SK-N-SH (cell line): ENCODE data around the gene MGLL. TPM values are rescaled to one million over a fixed set of nuclear protein-coding genes. Genes with fewer than 3 reads are reported as not detected.
A peak's percentile ranks its signal among the peaks of the same experiment; 100 is the strongest.
"Not testable (repeated sequence)": the region's sequence is repeated elsewhere in the genome, so short reads cannot be mapped to it uniquely, and the experiment has no call there.

ENCODE experiments used
- CTCF ChIA-PET: fragments of 300-600, 350-600 bp; formaldehyde crosslinking; extraction: SDS; loops from one replicate; lab custom pipeline; 2021; lab: Yijun Ruan, JAX
- POLR2A ChIA-PET: fragments of 350-600 bp; sonication (Branson Sonifier 250); formaldehyde crosslinking; extraction: SDS; loops from one replicate; lab custom pipeline; 2020; ENCODE audit warnings: antibody characterized with exemption, inconsistent platforms; lab: Yijun Ruan, JAX
- DNase-seq: peaks from one replicate; pipeline ENCODE4 v3.0.0; 2012
- H2AFZ ChIP-seq: fragments of 200-600 bp; sonication (generic); 2 replicates; pipeline ENCODE4 v1.8.1; 2016; ENCODE audit warnings: antibody characterized with exemption, mild to moderate bottlenecking, low read depth
- H3F3A ChIP-seq: fragments of 200-600 bp; sonication (generic); replicated peaks from 2 replicates; pipeline ENCODE3; 2016; ENCODE audit warnings: antibody characterized with exemption, mild to moderate bottlenecking; ENCODE audit not compliant: insufficient read depth
- H3K27ac ChIP-seq, 2 experiments: fragments of 200-500 bp in 1 of 2; fragments of 200-600 bp in 1 of 2; sonication (Bioruptor generic) in 1 of 2; sonication (generic), shearing (Covaris generic) in 1 of 2; 2 replicates each; pipeline versions ENCODE4 v1.5.1 to v1.6.1; 2014 to 2016; ENCODE audit warnings: low read depth in 2 of 2, inconsistent platforms in 1 of 2, low read length in 1 of 2, mild to moderate bottlenecking in 1 of 2, mixed read lengths in 1 of 2
- H3K27me3 ChIP-seq: fragments of 200-600 bp; sonication (generic), shearing (Covaris generic); 2 replicates; pipeline ENCODE4 v1.6.1; 2016; ENCODE audit warnings: mixed run types; ENCODE audit not compliant: insufficient read depth
- H3K36me3 ChIP-seq, 2 experiments: fragments of 200-500 bp in 1 of 2; fragments of 200-600 bp in 1 of 2; sonication (Bioruptor generic) in 1 of 2; sonication (generic) in 1 of 2; replicated peaks in 1 of 2; 2 replicates each; pipeline versions ENCODE3 to v1.5.1; 2014 to 2016; ENCODE audit warnings: low read length in 1 of 2, mild to moderate bottlenecking in 1 of 2; ENCODE audit not compliant: insufficient read depth in 2 of 2, control insufficient read depth in 1 of 2
- H3K4me1 ChIP-seq, 2 experiments: fragments of 200-500 bp in 1 of 2; fragments of 200-600 bp in 1 of 2; sonication (Bioruptor generic) in 1 of 2; sonication (generic), shearing (Covaris generic) in 1 of 2; 2 replicates each; pipeline versions ENCODE4 v1.5.1 to v1.6.1; 2014 to 2016; ENCODE audit warnings: low read depth in 1 of 2, low read length in 1 of 2, mixed run types in 1 of 2; ENCODE audit not compliant: insufficient read depth in 2 of 2, control insufficient read depth in 1 of 2
- H3K4me2 ChIP-seq: fragments of 200-600 bp; sonication (generic), shearing (Covaris generic); 2 replicates; pipeline ENCODE4 v1.6.1; 2017; ENCODE audit warnings: mixed run types
- H3K4me3 ChIP-seq, 2 experiments: fragments of 200-500 bp in 1 of 2; fragments of 200-600 bp in 1 of 2; sonication (Bioruptor generic) in 1 of 2; sonication (generic), shearing (Covaris generic) in 1 of 2; 2 replicates each; pipeline versions ENCODE4 v1.5.1 to v1.8.1; 2014 to 2016; ENCODE audit warnings: low read depth in 2 of 2, inconsistent platforms in 1 of 2, low read length in 1 of 2, mild to moderate bottlenecking in 1 of 2, mixed read lengths in 1 of 2, moderate library complexity in 1 of 2
- H3K79me2 ChIP-seq: fragments of 200-600 bp; sonication (generic); 2 replicates; pipeline ENCODE4 v1.8.1; 2017; ENCODE audit warnings: mild to moderate bottlenecking; ENCODE audit not compliant: insufficient read depth
- H3K9ac ChIP-seq: fragments of 200-600 bp; sonication (generic); 2 replicates; pipeline ENCODE4 v1.6.1; 2017; ENCODE audit warnings: mixed run types
- H3K9me2 ChIP-seq: fragments of 200-600 bp; sonication (generic); 2 replicates; pipeline ENCODE4 v1.6.1; 2017; ENCODE audit warnings: mixed run types
- H3K9me3 ChIP-seq: fragments of 200-600 bp; sonication (generic); 2 replicates; pipeline ENCODE4 v1.6.1; 2017; ENCODE audit warnings: mixed run types, mild to moderate bottlenecking, moderate library complexity
- H4K20me1 ChIP-seq: fragments of 200-600 bp; sonication (generic); 2 replicates; pipeline ENCODE4 v1.6.1; 2017; ENCODE audit warnings: mild to moderate bottlenecking, mixed run types; ENCODE audit not compliant: insufficient read depth
- CTCF ChIP-seq: fragments of 200-600 bp; sonication (generic); IDR thresholded peaks from 2 replicates; pipeline ENCODE4 v1.6.1; 2017; ENCODE audit warnings: antibody characterized with exemption, mild to moderate bottlenecking, moderate library complexity
- FOSL2 ChIP-seq: IDR thresholded peaks from 2 replicates; pipeline ENCODE4 v1.4.0; 2012; ENCODE audit warnings: low read depth, mild to moderate bottlenecking, moderate library complexity, borderline replicate concordance
- GATA2 ChIP-seq: sonication (generic); formaldehyde crosslinking; IDR thresholded peaks from 2 replicates; pipeline ENCODE4 v1.5.0; 2020; ENCODE audit warnings: mild to moderate bottlenecking, missing genetic modification reagents
- IRF3 ChIP-seq: fragments of 150-350 bp; IDR thresholded peaks from 2 replicates; pipeline ENCODE4 v1.6.1; 2016; ENCODE audit warnings: mild to moderate bottlenecking, low read depth, low read length
- NFIC ChIP-seq: IDR thresholded peaks from 2 replicates; pipeline ENCODE4 v1.4.0; 2012; ENCODE audit warnings: borderline replicate concordance
- RXRA ChIP-seq: IDR thresholded peaks from 2 replicates; pipeline ENCODE4 v1.4.0; 2012; ENCODE audit warnings: low read depth, mild to moderate bottlenecking, borderline replicate concordance
- SMC3 ChIP-seq: IDR thresholded peaks from 2 replicates; pipeline ENCODE4 v1.6.1; 2012; ENCODE audit warnings: low read depth, low read length, improper control_type of control experiment
- TCF12 ChIP-seq: IDR thresholded peaks from 2 replicates; pipeline ENCODE4 v1.4.0; 2012
- TEAD4 ChIP-seq: IDR thresholded peaks from 2 replicates; pipeline ENCODE4 v1.4.0; 2012; ENCODE audit warnings: mild to moderate bottlenecking, borderline replicate concordance; ENCODE audit not compliant: insufficient read depth
- USF2 ChIP-seq: fragments of 150-350 bp; IDR thresholded peaks from 2 replicates; pipeline ENCODE4 v1.6.1; 2017; ENCODE audit warnings: antibody characterized with exemption, low read length, low read depth, borderline replicate concordance
- WGBS: methylation state at CpG from one replicate; pipeline ENCODE4 v1.1.6; 2017; ENCODE audit warnings: low lambda C conversion rate; 5-methylcytosine and 5-hydroxymethylcytosine counted together
- polyA plus RNA-seq, 3 experiments: library from polyadenylated mRNA; depleted of rRNA; stranded (reverse); fragments of >200 nt; gene quantifications; 2 replicates each; pipeline ENCODE4 v1.2.3, GENCODE V29; 2012
- TF ChIP-seq, protein P1 (sequence below): IDR thresholded peaks from 2 replicates; pipeline ENCODE4; 2012

Gene MGLL
- polyA plus RNA-seq, 1 of the 3 experiments (the other 2 are of a cell fraction) = 2.2 TPM

GRCh38 chr3:127655641-127656040 is 166.7 kb downstream of the MGLL start:
- WGBS = 46% methylated on average over 3 of the region's 3 CpGs
- H3K9me2 ChIP-seq = no peaks in the 10 kb centered on the region
- no peaks in the 10 kb centered on the region for H3K9me3 ChIP-seq
- ChIA-PET POLR2A (no interaction called here), CTCF (interaction anchor here (1.2 to 1.7 kb wide), 2 partner anchors 27 to 80 kb away, joined by 3 to 7 read pairs; partner anchors contain the start of gene PODXL2)
- H3K4me2 ChIP-seq = peak overlapping the region; percentile 11; the same call in 1 of the 2 replicates
- DNase-seq = no peak
- TF ChIP-seq TCF12 (peak; percentile 14; the same call in 1 of the 2 replicates), USF2 (no peak), FOSL2 (peak; percentile 50; the same call in 1 of the 2 replicates)
- TF ChIP-seq, protein P1, sequence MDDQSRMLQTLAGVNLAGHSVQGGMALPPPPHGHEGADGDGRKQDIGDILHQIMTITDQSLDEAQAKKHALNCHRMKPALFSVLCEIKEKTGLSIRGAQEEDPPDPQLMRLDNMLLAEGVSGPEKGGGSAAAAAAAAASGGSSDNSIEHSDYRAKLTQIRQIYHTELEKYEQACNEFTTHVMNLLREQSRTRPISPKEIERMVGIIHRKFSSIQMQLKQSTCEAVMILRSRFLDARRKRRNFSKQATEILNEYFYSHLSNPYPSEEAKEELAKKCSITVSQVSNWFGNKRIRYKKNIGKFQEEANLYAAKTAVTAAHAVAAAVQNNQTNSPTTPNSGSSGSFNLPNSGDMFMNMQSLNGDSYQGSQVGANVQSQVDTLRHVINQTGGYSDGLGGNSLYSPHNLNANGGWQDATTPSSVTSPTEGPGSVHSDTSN = peak; percentile 36; the same call in 1 of the 2 replicates
- no peaks in the 10 kb centered on the region for H3K79me2 ChIP-seq
- peak overlapping the region in 1 of 2 experiments; percentile 48; a peak in 1 of 4 replicates for H3K27ac ChIP-seq
- no peaks in the 10 kb centered on the region for H3K27me3 ChIP-seq
- peaks cover 0 to 8% of the 10 kb centered on the region in 2 experiments; a peak in 2 of 4 replicates for H3K4me1 ChIP-seq
- peak overlapping the region; percentile 24 for H2AFZ ChIP-seq
- H3F3A ChIP-seq = peaks cover 14% of the 10 kb centered on the region
- no peaks in the 10 kb centered on the region for H3K36me3 ChIP-seq
- H4K20me1 ChIP-seq = no peaks in the 10 kb centered on the region
- H3K9ac ChIP-seq = no peak overlapping the region; the same call in 1 of the 2 replicates
- no peak overlapping the region for H3K4me3 ChIP-seq

GRCh38 chr3:127654993-127655392 is 167.3 kb downstream of the MGLL start:
- H3K9ac ChIP-seq, H3K9me3 ChIP-seq, H3K27me3 ChIP-seq, H3K79me2 ChIP-seq, POLR2A ChIA-PET, H3K9me2 ChIP-seq, H3K4me3 ChIP-seq, DNase-seq, H4K20me1 ChIP-seq, H2AFZ ChIP-seq, H3K4me1 ChIP-seq, H3K36me3 ChIP-seq: not testable (repeated sequence)
- CTCF ChIA-PET = interaction anchor here (0.9 to 1.7 kb wide), 2 partner anchors 41 to 80 kb away, joined by 3 to 7 read pairs; no protein-coding TSS in a partner anchor
- Histone ChIP-seq H3F3A (peaks cover 14% of the 10 kb centered on the region), H3K27ac (peak overlapping the region in 1 of 2 experiments; percentile 48; a peak in 1 of 4 replicates), H3K4me2 (peak overlapping the region; percentile 11; the same call in 1 of the 2 replicates)
- 100% methylated on average over 5 of the region's 6 CpGs for WGBS

GRCh38 chr3:127654374-127654773 is 167.9 kb downstream of the MGLL start:
- Histone ChIP-seq H3K4me1 (peaks cover 0 to 8% of the 10 kb centered on the region in 2 experiments; a peak in 2 of 4 replicates), H3K4me3 (no peak overlapping the region), H3K36me3 (no peaks in the 10 kb centered on the region), H2AFZ (no peak overlapping the region), H3K9me2 (no peaks in the 10 kb centered on the region), H4K20me1 (no peaks in the 10 kb centered on the region), H3K27me3 (no peaks in the 10 kb centered on the region), H3K4me2 (no peak overlapping the region), H3K9me3 (no peaks in the 10 kb centered on the region), H3K27ac (no peak overlapping the region), H3K79me2 (no peaks in the 10 kb centered on the region), H3F3A (peaks cover 14% of the 10 kb centered on the region), H3K9ac (no peak overlapping the region)
- no peak for DNase-seq
- 74% methylated on average over 4 of the region's 4 CpGs for WGBS
- ChIA-PET CTCF (interaction anchor here (0.9 kb wide), 1 partner anchor 41 kb away, joined by 3 read pairs; no protein-coding TSS in a partner anchor), POLR2A (no interaction called here)
- TF ChIP-seq CTCF (no peak), RXRA (no peak), NFIC (no peak), IRF3 (no peak), TEAD4 (no peak), SMC3 (no peak), GATA2 (no peak)
- TF ChIP-seq, protein P1 = no peak
